H9 (cell line): ENCODE measurements around the gene ABCF2. TPM values are rescaled to one million over a fixed set of nuclear protein-coding genes. Genes with fewer than 3 reads are reported as not detected.

Experiments
- DNase-seq: peaks from one replicate; pipeline ENCODE4 v3.0.0-alpha.2; 2017
- H2AFZ ChIP-seq: one replicate; pipeline ENCODE4 v1.6.1; 2013; ENCODE audit warnings: mild to moderate bottlenecking, low read length, control low read depth, moderate library complexity
- H2AK5ac ChIP-seq: 2 replicates; pipeline ENCODE4 v1.6.1; 2013; ENCODE audit warnings: low read length, control low read depth, mixed read lengths; ENCODE audit not compliant: insufficient read length
- H2BK120ac ChIP-seq: one replicate; pipeline ENCODE4 v1.6.1; 2013; ENCODE audit warnings: low read depth, mild to moderate bottlenecking, low read length, control low read depth, inconsistent platforms; ENCODE audit not compliant: poor library complexity, severe bottlenecking
- H2BK12ac ChIP-seq: 2 replicates; pipeline ENCODE4 v1.6.1; 2013; ENCODE audit warnings: low read length, control low read depth, mixed read lengths, low read depth; ENCODE audit not compliant: insufficient read length
- H2BK15ac ChIP-seq: 2 replicates; pipeline ENCODE4 v1.6.1; 2013; ENCODE audit warnings: low read depth, low read length, control low read depth
- H2BK20ac ChIP-seq: one replicate; pipeline ENCODE4 v1.6.1; 2013; ENCODE audit warnings: low read depth, mild to moderate bottlenecking, low read length, control low read depth, inconsistent platforms; ENCODE audit not compliant: poor library complexity, severe bottlenecking
- H2BK5ac ChIP-seq: 2 replicates; pipeline ENCODE4 v1.6.1; 2013; ENCODE audit warnings: low read length, control low read depth, mixed read lengths; ENCODE audit not compliant: insufficient read length
- H3K14ac ChIP-seq: 2 replicates; pipeline ENCODE4 v1.6.1; 2013; ENCODE audit warnings: low read length, control low read depth; ENCODE audit not compliant: insufficient read depth
- H3K18ac ChIP-seq: 2 replicates; pipeline ENCODE4 v1.6.1; 2013; ENCODE audit warnings: low read depth, mild to moderate bottlenecking, mixed read lengths, low read length, control low read depth; ENCODE audit not compliant: insufficient read length
- H3K23ac ChIP-seq: 2 replicates; pipeline ENCODE4 v1.6.1; 2013; ENCODE audit warnings: low read length, control low read depth, mixed read lengths, low read depth; ENCODE audit not compliant: insufficient read length
- H3K23me2 ChIP-seq: 2 replicates; pipeline ENCODE4 v1.6.1; 2013; ENCODE audit warnings: low read depth, mild to moderate bottlenecking, mixed read lengths, low read length, control low read depth; ENCODE audit not compliant: insufficient read length, poor library complexity, severe bottlenecking
- H3K27ac ChIP-seq: 2 replicates; pipeline ENCODE4 v1.5.1; 2013; ENCODE audit warnings: low read length, control low read depth, mixed read lengths, low read depth; ENCODE audit not compliant: insufficient read length
- H3K27me3 ChIP-seq: 2 replicates; pipeline ENCODE4 v1.6.1; 2013; ENCODE audit warnings: low read length, control low read depth, inconsistent platforms; ENCODE audit not compliant: insufficient read depth
- H3K4ac ChIP-seq: 2 replicates; pipeline ENCODE4 v1.6.1; 2013; ENCODE audit warnings: low read depth, mild to moderate bottlenecking, control low read depth, inconsistent platforms, low read length, moderate library complexity
- H3K4me1 ChIP-seq: 2 replicates; pipeline ENCODE4 v1.6.1; 2013; ENCODE audit warnings: low read length, control low read depth, inconsistent platforms; ENCODE audit not compliant: insufficient read depth
- H3K4me2 ChIP-seq: 2 replicates; pipeline ENCODE4 v1.6.1; 2013; ENCODE audit warnings: low read length, control low read depth, mixed read lengths; ENCODE audit not compliant: insufficient read length, insufficient read depth
- H3K56ac ChIP-seq: 2 replicates; pipeline ENCODE4 v1.6.1; 2013; ENCODE audit warnings: low read depth, mild to moderate bottlenecking, mixed read lengths, low read length, control low read depth; ENCODE audit not compliant: insufficient read length
- H3K79me1 ChIP-seq: 2 replicates; pipeline ENCODE4 v1.6.1; 2013; ENCODE audit warnings: low read depth, mild to moderate bottlenecking, moderate library complexity, low read length, control low read depth, inconsistent platforms; ENCODE audit not compliant: insufficient read depth, poor library complexity, severe bottlenecking
- H3K79me2 ChIP-seq: 2 replicates; pipeline ENCODE4 v1.6.1; 2013; ENCODE audit warnings: low read length, control low read depth, inconsistent platforms; ENCODE audit not compliant: insufficient read depth
- H3K9ac ChIP-seq: 2 replicates; pipeline ENCODE4 v1.6.1; 2013; ENCODE audit warnings: low read length, control low read depth, mixed read lengths; ENCODE audit not compliant: insufficient read length; ENCODE audit errors: extremely low read depth
- H3K9me3 ChIP-seq: one replicate; pipeline ENCODE4 v1.6.1; 2013; ENCODE audit warnings: low read depth, low read length, inconsistent platforms; ENCODE audit not compliant: control insufficient read depth
- H3T11ph ChIP-seq: one replicate; pipeline ENCODE4 v1.6.1; 2013; ENCODE audit warnings: mild to moderate bottlenecking, low read length, control low read depth, inconsistent platforms
- H4K20me1 ChIP-seq: one replicate; pipeline ENCODE4 v1.6.1; 2013; ENCODE audit not compliant: control insufficient read depth, insufficient read length, insufficient read depth
- H4K5ac ChIP-seq: 2 replicates; pipeline ENCODE4 v1.6.1; 2013; ENCODE audit warnings: low read depth, mild to moderate bottlenecking, mixed read lengths, low read length, control low read depth; ENCODE audit not compliant: insufficient read length
- H4K8ac ChIP-seq: replicated peaks from 2 replicates; pipeline ENCODE4 v1.6.1; 2013; ENCODE audit warnings: low read length, control low read depth, mixed read lengths, low read depth; ENCODE audit not compliant: insufficient read length
- H4K91ac ChIP-seq: 2 replicates; pipeline ENCODE4 v1.6.1; 2013; ENCODE audit warnings: low read depth, mild to moderate bottlenecking, moderate library complexity, mixed read lengths, low read length, control low read depth; ENCODE audit not compliant: insufficient read length
- H3K27ac Mint-ChIP-seq, 3 experiments: 2 replicates in 2 of 3; 3 replicates in 1 of 3; pipeline ENCODE4 v1.8.0; 2020 to 2021; ENCODE audit warnings: mixed read lengths in 3 of 3, mild to moderate bottlenecking in 1 of 3, moderate library complexity in 1 of 3
- H3K27me3 Mint-ChIP-seq: 2 replicates; pipeline ENCODE4 v1.8.0; 2021; ENCODE audit warnings: low read depth, mild to moderate bottlenecking, moderate library complexity, mixed read lengths
- H3K36me3 Mint-ChIP-seq, 3 experiments: 2 replicates in 2 of 3; 3 replicates in 1 of 3; pipeline ENCODE4 v1.8.0; 2020 to 2021; ENCODE audit warnings: low read depth in 3 of 3, mixed read lengths in 3 of 3; ENCODE audit not compliant: insufficient read depth in 1 of 3
- H3K4me1 Mint-ChIP-seq, 2 experiments: 2 replicates each; pipeline ENCODE4 v1.8.0; 2020; ENCODE audit warnings: mixed read lengths in 2 of 2
- H3K4me3 Mint-ChIP-seq, 2 experiments: 2 replicates in 1 of 2; 3 replicates in 1 of 2; pipeline ENCODE4 v1.8.0; 2020 to 2021; ENCODE audit warnings: mild to moderate bottlenecking in 2 of 2, mixed read lengths in 2 of 2, moderate library complexity in 1 of 2
- H3K9me3 Mint-ChIP-seq, 2 experiments: 2 replicates in 1 of 2; 3 replicates in 1 of 2; pipeline ENCODE4 v1.8.0; 2020; ENCODE audit warnings: mild to moderate bottlenecking in 2 of 2, mixed read lengths in 2 of 2, moderate library complexity in 1 of 2
- WGBS: extraction: QIAGEN DNeasy Blood & Tissue Kit; methylation state at CpG from one replicate; pipeline ENCODE4 v1.1.7; 2013; ENCODE audit warnings: missing lambda C conversion rate, low lambda C conversion rate, mixed read lengths; ENCODE audit not compliant: insufficient read length; ENCODE audit errors: extremely low coverage; 5-methylcytosine and 5-hydroxymethylcytosine counted together
- total RNA-seq: library from RNA; stranded (reverse); gene quantifications from 2 replicates; pipeline ENCODE4 v1.2.1, GENCODE V29; 2021
- TF ChIP-seq, protein P1 (sequence below): fragments of 200-600 bp; sonication (generic); conservative IDR thresholded peaks from 3 replicates; pipeline ENCODE4 v1.8.0; 2021; ENCODE audit warnings: antibody characterized with exemption, mild to moderate bottlenecking

The ABCF2 gene
- total RNA-seq, 1 experiment from 2014 or later: 70.1 TPM

DNA sequence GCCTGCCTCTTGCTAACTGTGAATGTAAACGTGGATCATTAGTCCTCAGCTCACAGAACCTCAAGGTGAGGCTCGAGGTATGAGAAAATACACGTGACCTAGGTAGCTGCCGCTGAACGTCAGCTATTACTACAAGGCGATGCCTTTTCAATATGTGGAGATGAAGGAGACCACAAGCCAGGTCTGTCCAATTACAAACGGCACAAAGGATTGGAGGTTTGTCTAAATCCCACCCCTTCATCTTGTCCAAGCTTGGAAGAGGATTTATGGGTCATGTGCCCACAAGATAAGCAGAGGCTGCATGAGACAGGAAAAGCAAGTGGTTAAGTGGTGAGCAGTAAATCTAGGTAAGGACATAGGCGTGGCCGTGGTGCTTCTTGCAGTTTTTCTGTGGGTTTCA is 20.1 kb downstream of the ABCF2 start:
- H3T11ph ChIP-seq: no peak overlapping the region
- no peak for DNase-seq
- Mint-ChIP-seq H3K27ac (no peak overlapping the region), H3K9me3 (no peaks in the 10 kb centered on the region), H3K4me1 (peaks cover 13 to 16% of the 10 kb centered on the region in 2 experiments), H3K4me3 (no peak overlapping the region), H3K36me3 (peaks cover 0 to 5% (median 0%) of the 10 kb centered on the region in 3 experiments; a peak in 3 of 7 replicates), H3K27me3 (peaks cover 46% of the 10 kb centered on the region)
- H3K79me1 ChIP-seq: no peaks in the 10 kb centered on the region
- H3K23me2 ChIP-seq: no peaks in the 10 kb centered on the region
- no peak overlapping the region for H2BK120ac ChIP-seq
- no peak overlapping the region for H3K18ac ChIP-seq
- TF ChIP-seq, protein P1, sequence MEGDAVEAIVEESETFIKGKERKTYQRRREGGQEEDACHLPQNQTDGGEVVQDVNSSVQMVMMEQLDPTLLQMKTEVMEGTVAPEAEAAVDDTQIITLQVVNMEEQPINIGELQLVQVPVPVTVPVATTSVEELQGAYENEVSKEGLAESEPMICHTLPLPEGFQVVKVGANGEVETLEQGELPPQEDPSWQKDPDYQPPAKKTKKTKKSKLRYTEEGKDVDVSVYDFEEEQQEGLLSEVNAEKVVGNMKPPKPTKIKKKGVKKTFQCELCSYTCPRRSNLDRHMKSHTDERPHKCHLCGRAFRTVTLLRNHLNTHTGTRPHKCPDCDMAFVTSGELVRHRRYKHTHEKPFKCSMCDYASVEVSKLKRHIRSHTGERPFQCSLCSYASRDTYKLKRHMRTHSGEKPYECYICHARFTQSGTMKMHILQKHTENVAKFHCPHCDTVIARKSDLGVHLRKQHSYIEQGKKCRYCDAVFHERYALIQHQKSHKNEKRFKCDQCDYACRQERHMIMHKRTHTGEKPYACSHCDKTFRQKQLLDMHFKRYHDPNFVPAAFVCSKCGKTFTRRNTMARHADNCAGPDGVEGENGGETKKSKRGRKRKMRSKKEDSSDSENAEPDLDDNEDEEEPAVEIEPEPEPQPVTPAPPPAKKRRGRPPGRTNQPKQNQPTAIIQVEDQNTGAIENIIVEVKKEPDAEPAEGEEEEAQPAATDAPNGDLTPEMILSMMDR: no peak
- H2BK15ac ChIP-seq: no peak overlapping the region
- H3K27ac ChIP-seq: no peak overlapping the region
- peaks cover 3% of the 10 kb centered on the region for H4K20me1 ChIP-seq
- no CpG with 5 or more reads among the region's 9 CpGs for WGBS
- no peak overlapping the region for H3K4me2 ChIP-seq
- no peak overlapping the region for H3K14ac ChIP-seq
- no peak overlapping the region for H2BK12ac ChIP-seq
- no peak overlapping the region for H4K91ac ChIP-seq
- H3K9ac ChIP-seq: no peak overlapping the region
- no peaks in the 10 kb centered on the region for H3K79me2 ChIP-seq
- H4K5ac ChIP-seq: no peak overlapping the region
- H3K27me3 ChIP-seq: no peaks in the 10 kb centered on the region
- H4K8ac ChIP-seq: no peak overlapping the region
- H3K56ac ChIP-seq: no peak overlapping the region
- no peak overlapping the region for H2AFZ ChIP-seq
- peaks cover 5% of the 10 kb centered on the region; the same call in 1 of the 2 replicates for H3K4me1 ChIP-seq
- no peak overlapping the region for H2AK5ac ChIP-seq
- H2BK5ac ChIP-seq: no peak overlapping the region
- no peaks in the 10 kb centered on the region for H3K9me3 ChIP-seq
- H3K23ac ChIP-seq: no peak overlapping the region
- H2BK20ac ChIP-seq: no peak overlapping the region
- H3K4ac ChIP-seq: no peak overlapping the region
